DMS153 treated with DMSO at 0.1 percent for 48 hours (cell line): ENCODE results near the gene MED13L.

Experiments used
- DNase-seq: peaks from one replicate; lab custom pipeline; 2025; ENCODE audit not compliant: unreplicated experiment; lab: John Stamatoyannopoulos, UW

MED13L gene

DNA sequence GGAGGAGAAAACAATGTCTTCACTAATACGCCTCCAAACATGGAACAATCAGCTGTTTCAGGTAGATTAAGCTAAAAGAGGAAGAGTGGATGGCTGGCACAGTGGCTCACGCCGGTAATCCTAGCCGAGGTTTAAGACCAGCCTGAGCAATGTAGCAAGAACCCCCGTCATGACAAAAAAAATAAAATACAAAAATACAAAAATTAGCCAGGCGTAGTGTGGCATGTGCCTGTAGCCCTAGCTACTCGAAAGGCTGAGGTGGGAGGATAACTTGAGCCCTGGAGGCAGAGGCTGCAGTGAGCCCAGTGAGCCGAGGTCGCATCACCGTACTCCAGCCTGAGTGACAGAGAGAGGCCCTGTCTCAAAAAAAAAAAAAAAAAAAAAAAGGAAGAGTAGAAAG is 1.2 kb upstream of the MED13L start:
- no peak for DNase-seq

DNA sequence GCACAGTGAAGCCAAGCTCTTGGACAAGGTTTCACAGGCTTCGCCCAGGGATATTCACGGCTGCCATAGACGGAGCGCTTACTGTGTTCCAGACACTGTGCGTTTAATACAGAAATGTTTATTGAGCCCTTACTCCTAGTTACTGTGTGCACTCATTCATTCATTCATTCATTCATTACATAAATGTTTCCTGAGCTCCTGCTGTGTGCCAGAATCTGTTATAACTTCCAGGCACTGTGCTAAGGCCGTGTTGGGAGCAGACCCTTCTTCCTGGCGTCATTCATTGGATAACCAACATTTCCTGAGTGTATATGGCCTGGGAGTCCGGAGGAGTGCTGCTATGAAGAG is 760 bp upstream of the MED13L start:
- DNase-seq: no peak

- peak; percentile 40 for DNase-seq
Observed at GRCh38 chr12:116276652-116277466, 634 bp downstream of the MED13L start.

- no peak for DNase-seq
Observed at GRCh38 chr12:116274551-116275375, 2.7 kb downstream of the MED13L start.

GRCh38 chr12:116273813-116274550 is 3.5 kb downstream of the MED13L start:
- no peak for DNase-seq

DNA sequence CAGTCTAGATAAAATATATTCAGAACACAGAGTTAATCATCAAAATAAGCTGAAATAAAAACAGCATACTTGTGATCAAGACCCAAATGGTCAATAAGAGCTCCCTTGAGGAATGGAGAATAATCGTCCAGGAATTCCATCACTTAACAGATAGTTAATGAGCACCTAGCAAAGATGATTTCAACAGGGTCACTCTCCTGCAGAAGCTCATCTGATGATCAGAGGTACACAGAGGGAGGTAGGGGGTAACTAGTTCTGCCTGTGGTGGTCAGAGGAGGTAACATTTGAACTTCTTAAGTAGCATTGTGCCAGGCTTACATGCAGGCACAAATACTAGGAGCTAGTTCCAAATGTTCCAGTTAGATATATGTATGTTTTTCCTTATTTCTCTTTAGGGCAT is 9.5 kb downstream of the MED13L start:
- no peak for DNase-seq

DNA sequence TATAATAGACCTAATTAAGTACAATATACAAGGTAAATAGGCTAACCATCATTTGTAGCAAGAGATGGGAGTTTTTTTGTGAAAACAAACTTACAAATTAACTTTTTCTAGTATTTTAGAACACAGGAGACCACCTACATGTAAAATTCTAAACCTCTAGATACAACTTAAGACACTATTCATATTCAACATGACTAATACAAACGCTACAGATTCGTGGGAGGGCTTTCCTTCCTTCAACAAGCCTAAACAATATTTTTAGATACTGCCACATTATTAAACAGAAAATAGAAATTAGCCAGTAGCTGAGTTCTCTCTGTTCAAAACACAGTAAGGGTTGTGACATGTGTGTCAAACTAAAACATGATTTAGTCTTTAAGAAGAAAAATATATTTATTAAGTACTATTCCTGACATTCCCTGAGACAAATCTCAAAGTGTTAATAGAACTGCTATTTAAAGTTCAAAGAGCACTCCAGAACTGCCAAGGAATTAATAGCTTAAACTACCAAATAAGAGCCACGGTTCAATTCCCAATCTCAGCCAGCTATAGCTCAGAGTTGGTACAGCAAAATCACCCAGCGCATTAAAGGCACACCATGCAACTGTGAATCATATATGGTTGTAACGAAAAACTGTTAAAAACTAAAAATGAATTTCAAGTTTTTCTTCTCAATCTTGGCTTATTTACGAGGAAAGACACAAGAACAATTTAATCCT is 10.7 kb downstream of the MED13L start:
- DNase-seq: no peak

DNA sequence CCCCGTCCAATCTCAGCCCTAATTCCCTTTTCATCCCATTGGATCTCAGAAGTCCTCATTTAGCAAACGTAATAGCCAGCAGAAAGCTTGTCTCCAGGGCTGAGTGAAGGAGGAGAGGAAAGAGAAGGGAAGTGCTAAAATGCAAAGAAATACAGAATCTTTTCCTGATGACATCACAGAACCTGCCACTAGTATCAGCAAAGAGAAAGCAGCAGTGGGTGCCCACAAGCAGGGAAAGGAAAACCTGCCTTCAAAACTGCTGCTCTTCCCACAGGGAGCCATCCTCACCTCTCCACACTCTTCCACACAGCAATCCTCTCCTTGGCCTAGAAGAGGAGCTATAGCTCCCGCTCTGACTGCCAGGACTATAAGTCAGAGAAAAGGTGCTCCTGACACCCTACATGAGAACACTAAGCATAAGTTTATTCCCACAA is 11.3 kb downstream of the MED13L start:
- no peak for DNase-seq

DNA sequence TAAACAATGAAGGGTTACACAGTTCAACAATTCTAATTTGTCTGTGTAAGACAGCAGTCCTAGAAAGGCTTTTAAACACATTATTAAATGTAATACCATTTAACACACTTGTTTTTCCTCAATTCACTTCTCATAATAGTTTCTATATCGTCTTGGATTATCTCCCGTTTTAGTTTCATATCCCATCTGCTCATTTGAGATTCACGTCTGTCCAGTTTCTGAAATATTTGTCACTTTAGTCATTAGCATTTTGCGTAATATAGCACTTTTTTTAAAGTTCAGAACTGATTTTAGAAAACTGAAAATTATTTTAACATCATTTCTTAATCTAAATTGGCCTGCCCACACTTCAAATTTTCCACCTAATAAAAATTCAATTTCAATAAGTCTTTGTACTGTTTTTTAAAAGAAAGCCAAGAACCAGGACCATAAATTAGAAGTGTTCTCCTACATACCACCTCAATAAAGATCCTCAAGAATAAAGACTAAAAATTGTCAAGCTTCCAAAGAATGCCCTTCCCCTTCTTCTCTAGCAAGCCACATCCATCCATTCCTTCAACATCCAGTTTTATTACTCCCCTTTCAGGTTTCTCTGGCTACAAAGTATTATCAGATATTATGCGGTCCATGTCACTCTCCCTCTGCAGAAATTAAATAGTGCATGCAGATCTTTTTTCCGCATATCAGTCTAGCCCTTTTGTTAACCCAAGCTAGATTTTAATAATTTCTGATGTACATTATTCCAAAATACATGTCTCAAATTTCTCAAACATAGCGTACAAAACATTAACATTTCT is 11.9 kb downstream of the MED13L start:
- DNase-seq: no peak

- DNase-seq: no peak
Observed at GRCh38 chr12:116264525-116265070, 12.9 kb downstream of the MED13L start.

DNA sequence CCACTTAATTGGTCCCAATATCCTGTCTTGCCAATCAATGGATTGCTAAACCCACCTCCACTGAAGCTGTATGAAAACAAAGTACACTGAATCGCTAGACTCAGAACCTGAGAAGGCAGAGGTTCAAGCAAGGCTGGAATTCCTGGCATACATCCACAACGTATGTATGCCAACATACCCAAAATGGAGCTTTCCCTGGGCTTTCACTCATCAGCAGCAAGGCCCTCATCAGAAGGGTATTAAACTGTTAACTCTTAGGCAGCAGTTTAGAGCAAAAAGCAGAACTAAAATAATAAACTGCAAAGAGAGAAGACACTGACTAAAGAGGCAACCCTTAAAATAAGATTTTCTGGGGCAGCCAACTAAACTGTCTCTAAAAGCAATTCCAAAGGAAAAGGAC is 13.6 kb downstream of the MED13L start:
- DNase-seq: no peak

- no peak for DNase-seq
Observed at GRCh38 chr12:116263431-116263830, 14.1 kb downstream of the MED13L start.

DNA sequence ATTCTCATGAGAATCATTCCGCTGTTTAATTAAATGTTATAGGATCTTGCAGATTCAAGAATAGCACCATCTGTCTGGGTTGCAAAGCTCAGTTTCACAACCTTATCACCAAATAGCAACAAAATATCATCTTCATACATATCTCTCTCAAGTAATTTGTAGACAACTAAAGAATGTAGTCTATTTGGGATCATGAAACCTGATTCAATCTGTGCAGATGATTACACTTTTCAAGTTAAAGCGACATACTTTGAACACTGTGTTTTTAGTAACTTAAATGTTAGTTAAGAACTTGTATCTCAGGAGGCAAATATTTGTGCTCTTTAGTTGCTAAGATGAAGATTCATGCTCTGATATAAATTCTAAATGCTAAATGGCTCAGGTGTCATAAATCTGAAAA is 14.8 kb downstream of the MED13L start:
- no peak for DNase-seq

DNA sequence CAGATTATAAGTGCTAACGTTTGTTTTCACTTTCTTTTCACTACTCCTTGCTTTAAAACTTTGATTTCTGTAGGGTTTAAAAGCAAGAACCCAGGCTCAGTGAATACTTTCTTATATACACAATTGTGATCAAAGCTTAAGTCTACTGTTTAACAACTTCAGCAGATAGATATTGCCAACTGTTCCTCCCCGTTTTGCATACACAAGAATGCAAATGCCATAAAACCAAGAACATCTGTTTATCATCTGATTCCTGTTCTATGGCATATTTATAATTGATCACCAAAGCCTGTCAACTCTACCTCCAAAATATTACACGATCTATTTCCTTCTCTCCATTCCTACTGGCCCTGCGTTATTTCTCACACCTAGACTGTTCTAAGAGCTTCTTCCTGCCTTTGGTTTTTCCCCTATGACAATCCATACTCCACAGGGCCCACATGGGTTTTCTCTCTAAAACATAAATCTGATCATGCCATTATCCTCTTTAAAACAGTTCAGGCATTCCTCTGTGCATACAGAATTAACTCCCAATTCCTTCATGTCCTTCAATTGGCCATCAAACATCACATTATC is 15.9 kb downstream of the MED13L start:
- no peak for DNase-seq

GRCh38 chr12:116259800-116260577 is 17.5 kb downstream of the MED13L start:
- no peak for DNase-seq

GRCh38 chr12:116257826-116258225 is 19.7 kb downstream of the MED13L start:
- DNase-seq: no peak

GRCh38 chr12:116257215-116257614 is 20.3 kb downstream of the MED13L start:
- no peak for DNase-seq

- DNase-seq: no peak
Observed at GRCh38 chr12:116249938-116250337, 27.6 kb downstream of the MED13L start.

DNA sequence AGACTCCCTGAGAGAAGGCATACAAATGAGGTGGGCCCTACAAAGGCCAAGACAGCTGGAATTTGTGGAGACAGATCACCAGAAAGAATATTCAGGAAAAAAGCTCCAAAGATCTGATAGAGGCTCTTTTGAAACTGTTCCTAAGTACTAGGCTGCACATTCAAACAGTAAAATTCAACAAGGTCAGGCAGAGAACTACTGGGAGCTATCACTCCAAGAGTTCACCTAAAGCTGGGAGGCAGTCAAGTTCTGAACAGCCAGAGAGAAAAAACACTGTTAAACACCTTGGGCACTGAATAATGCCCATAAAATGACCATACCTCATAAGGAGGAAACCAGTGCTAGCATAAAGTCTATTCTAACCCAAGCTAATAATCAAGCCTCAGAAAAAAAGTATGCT is 28.6 kb downstream of the MED13L start:
- no peak for DNase-seq
